GM12892 (cell line): ENCODE results near the gene NME7.
"Not testable (repeated sequence)": the region's sequence is repeated elsewhere in the genome, so short reads cannot be mapped to it uniquely, and the experiment has no call there.

Source experiments
- POLR2A ChIP-seq: IDR thresholded peaks from 2 replicates; pipeline ENCODE4 v1.6.1; 2011; ENCODE audit warnings: low read depth, low read length, control low read depth
- TAF1 ChIP-seq: IDR thresholded peaks from 2 replicates; pipeline ENCODE4 v1.6.1; 2011; ENCODE audit warnings: low read depth, mild to moderate bottlenecking, control low read depth, low read length, borderline replicate concordance

GRCh38 chr1:169402578-169402977, 35.0 kb upstream of the NME7 start:
- TF ChIP-seq POLR2A, TAF1: not testable (repeated sequence)
